Fibroblast of pulmonary artery (primary cell): Measurements from ENCODE around the gene ABI3BP.
A peak's percentile ranks its signal among the peaks of the same experiment; 100 is the strongest.

ENCODE experiments used
- DNase-seq: peaks from one replicate; pipeline ENCODE4 v3.0.0-alpha.2; 2010; ENCODE audit warnings: low read depth
- H3K4me3 ChIP-seq: replicated peaks from 2 replicates; pipeline ENCODE4 v1.5.1; 2011; ENCODE audit warnings: low read depth, mild to moderate bottlenecking, control low read depth, low read length, moderate library complexity
- CTCF ChIP-seq: IDR thresholded peaks from 2 replicates; pipeline ENCODE4 v1.5.1; 2011; ENCODE audit warnings: mild to moderate bottlenecking, control low read depth, low read length, inconsistent platforms; ENCODE audit errors: missing control alignments

Gene ABI3BP

GRCh38 chr3:101011136-101011535 lies 17.9 kb upstream of the ABI3BP start:
- TF ChIP-seq CTCF = no peak
- no peak for DNase-seq
- H3K4me3 ChIP-seq = no peak overlapping the region

- DNase-seq = peak; percentile 31
- no peak for TF ChIP-seq CTCF
- H3K4me3 ChIP-seq = no peak overlapping the region
Measured at GRCh38 chr3:101010296-101010695, 17.1 kb upstream of the ABI3BP start.

GRCh38 chr3:101009386-101009785 lies 16.2 kb upstream of the ABI3BP start:
- no peak overlapping the region for H3K4me3 ChIP-seq
- no peak for TF ChIP-seq CTCF
- no peak for DNase-seq

- DNase-seq = no peak
- no peak for TF ChIP-seq CTCF
- H3K4me3 ChIP-seq = no peak overlapping the region
Measured at GRCh38 chr3:100999160-100999559, 5.9 kb upstream of the ABI3BP start.

- no peak for DNase-seq
- no peak overlapping the region for H3K4me3 ChIP-seq
- TF ChIP-seq CTCF = no peak
Measured at GRCh38 chr3:100994809-100995208, 1.6 kb upstream of the ABI3BP start.

- no peak for TF ChIP-seq CTCF
- no peak overlapping the region for H3K4me3 ChIP-seq
- DNase-seq = no peak
Measured at GRCh38 chr3:100994187-100994586, 966 bp upstream of the ABI3BP start.

GRCh38 chr3:100992231-100993012 lies 799 bp downstream of the ABI3BP start:
- peak; percentile 61 for DNase-seq
- TF ChIP-seq CTCF = no peak
- H3K4me3 ChIP-seq = peak overlapping the region; percentile 51
